Melanocyte of skin (primary cell): ENCODE results near the gene IL21R. TPM values are rescaled to one million over a fixed set of nuclear protein-coding genes. Genes with fewer than 3 reads are reported as not detected.

Source experiments
- total RNA-seq, 2 donors: library from RNA; depleted of rRNA; stranded (reverse); fragments of >200 nt; gene quantifications; 2 replicates each; pipeline ENCODE4 v1.2.3, GENCODE V29; 2012

IL21R gene
- under 1 TPM; under 0.01 TPM for total RNA-seq

DNA sequence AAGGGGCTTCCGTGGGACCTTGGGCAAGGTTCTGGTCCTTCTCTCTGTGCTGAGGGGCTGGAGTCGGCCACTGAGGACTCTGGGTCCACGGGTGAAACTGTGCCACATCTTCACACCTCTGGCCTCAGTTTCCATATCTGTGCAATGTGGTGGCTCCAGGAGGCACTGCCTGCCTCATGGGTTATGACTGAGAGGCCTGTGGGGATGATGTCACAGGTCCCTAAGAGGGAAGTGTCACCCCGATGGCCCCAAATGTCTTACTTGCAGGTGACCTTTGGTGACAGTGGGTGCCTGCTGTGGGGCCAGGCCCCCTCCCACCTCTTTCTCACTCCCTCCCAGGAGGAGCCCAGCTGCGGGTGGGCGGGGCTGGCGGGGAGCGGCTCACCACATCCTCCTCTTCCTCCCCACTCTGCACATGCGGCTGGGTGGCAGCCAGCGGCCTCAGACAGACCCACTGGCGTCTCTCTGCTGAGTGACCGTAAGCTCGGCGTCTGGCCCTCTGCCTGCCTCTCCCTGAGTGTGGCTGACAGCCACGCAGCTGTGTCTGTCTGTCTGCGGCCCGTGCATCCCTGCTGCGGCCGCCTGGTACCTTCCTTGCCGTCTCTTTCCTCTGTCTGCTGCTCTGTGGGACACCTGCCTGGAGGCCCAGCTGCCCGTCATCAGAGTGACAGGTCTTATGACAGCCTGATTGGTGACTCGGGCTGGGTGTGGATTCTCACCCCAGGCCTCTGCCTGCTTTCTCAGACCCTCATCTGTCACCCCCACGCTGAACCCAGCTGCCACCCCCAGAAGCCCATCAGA is at the start of gene IL21R:
TSS of gene IL21R (plus strand) at position 407 of the 801 bp plus-strand sequence. CDS start 27,898 bp downstream, outside the sequence.

Other genes starting within 250 kb of the IL21R start
- gene KDM8, start 198.6 kb upstream of the IL21R start, total RNA-seq = 1 to 10 TPM; 1.3 to 2.1 TPM
- gene NSMCE1, start 133.4 kb upstream of the IL21R start, total RNA-seq = 100 to 1,000 TPM in 1 of 2 donors, 10 to 100 TPM in 1; 79.3 to 103 TPM
- 10 to 100 TPM; 17.6 to 26.8 TPM for gene IL4R, start 88.2 kb upstream of the IL21R start, total RNA-seq
- 10 to 100 TPM; 88.8 to 94.2 TPM for gene GTF3C1, start 147.7 kb downstream of the IL21R start, total RNA-seq
- gene KATNIP, start 148.0 kb downstream of the IL21R start, total RNA-seq = 10 to 100 TPM; 21.3 to 31.3 TPM